Measurements from ENCODE around the gene CTRB1. TPM values are rescaled to one million over a fixed set of nuclear protein-coding genes. Genes with fewer than 3 reads are reported as not detected.

The CTRB1 gene
- total and polyA plus RNA-seq, 2 donors (not counting 3 experiments of a cell fraction or from before 2014, with no cell fraction given) = not detected

DNA sequence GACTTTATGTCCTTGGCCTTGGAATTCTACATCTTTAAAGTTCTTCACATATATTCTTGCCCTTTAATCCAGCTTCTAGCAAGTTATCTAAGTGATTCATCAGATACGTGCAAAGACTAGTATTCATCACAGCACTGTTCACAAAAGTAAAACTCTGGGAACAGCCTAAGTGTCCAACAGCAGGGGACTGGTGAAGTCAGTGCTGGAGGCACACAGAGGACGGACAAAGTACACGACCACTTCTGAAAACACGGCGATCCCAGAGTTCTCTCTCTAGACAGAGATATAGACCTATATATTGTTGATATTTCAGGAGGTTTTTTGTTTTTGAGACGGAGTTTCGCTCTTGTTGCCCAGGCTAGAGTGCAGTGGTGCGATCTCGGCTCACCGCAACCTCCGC, 12.8 kb downstream of the CTRB1 start:
- no peak overlapping the region for H3K4me3 ChIP-seq (replicated peaks in 1 of 3; ENCODE audit: insufficient read depth in 1 of 3, low read depth in 1 of 3, low read length in 3 of 3)
- dilution Hi-C loops (cut with MboI; ENCODE audit: extremely low pct_ligation_motif_present, low sequenced_read_pairs) (no loop called here), intact Hi-C loops (cut with micrococcal nuclease) (no loop called here)
- no peaks in the 10 kb centered on the region for H3K4me1 ChIP-seq (ENCODE audit: control insufficient read depth, extremely low read depth, insufficient read depth, low read length)
- ChIA-PET POLR2A (no interaction called here), CTCF (interaction anchor here (6.5 kb wide), 1 partner anchor 151 kb away, joined by 120 read pairs; no protein-coding TSS in a partner anchor)
- DNase-seq (ENCODE audit: low read depth, low spot score) (no peak), FAIRE-seq (no peak)
- H3K9me1 ChIP-seq (replicated peaks; ENCODE audit: control insufficient read depth, extremely low read depth, insufficient read depth, low read length) = no peaks in the 10 kb centered on the region
- peaks cover 36% of the 10 kb centered on the region for H3K79me2 ChIP-seq (ENCODE audit: control insufficient read depth, insufficient read depth, low read length)
- no peak overlapping the region for H3K9ac ChIP-seq (replicated peaks; ENCODE audit: extremely low read depth, insufficient read depth, low read length)
- H2AFZ ChIP-seq (ENCODE audit: low read depth, low read length) = no peak overlapping the region
- H3K9me3 ChIP-seq (replicated peaks; ENCODE audit: control insufficient read depth, insufficient read depth, low read length) = no peaks in the 10 kb centered on the region
- H3K36me3 ChIP-seq (ENCODE audit: control insufficient read depth in 2 of 2, extremely low read depth in 1 of 2, insufficient read depth in 2 of 2, low read length in 2 of 2) = peaks cover 40 to 63% of the 10 kb centered on the region in 2 experiments
- peaks cover 2% of the 10 kb centered on the region for H4K20me1 ChIP-seq (replicated peaks; ENCODE audit: control insufficient read depth, extremely low read depth, insufficient read depth, low read length)
- H3K27me3 ChIP-seq (ENCODE audit: control insufficient read depth in 2 of 2, insufficient read depth in 2 of 2, low read length in 2 of 2) = no peaks in the 10 kb centered on the region
- TF ChIP-seq MAX (IDR thresholded peaks at IDR 0.05; ENCODE audit: insufficient read depth, insufficient read length) (no peak), POLR2AphosphoS5 (IDR thresholded peaks at IDR 0.05; ENCODE audit: insufficient read depth, low read depth, low read length) (no peak), MYC (IDR thresholded peaks at IDR 0.05; ENCODE audit: low read depth, low read length) (no peak), JUN (IDR thresholded peaks at IDR 0.05; ENCODE audit: borderline replicate concordance, insufficient read depth, insufficient read length, low read depth) (no peak), POLR2A (IDR thresholded peaks at IDR 0.05; ENCODE audit: low read depth, low read length) (no peak), GATA2 (IDR thresholded peaks at IDR 0.05; ENCODE audit: insufficient read depth, insufficient read length, low read depth, low read length) (no peak), FOS (IDR thresholded peaks at IDR 0.05; ENCODE audit: borderline replicate concordance, insufficient read depth, low read length) (no peak), CTCF (IDR thresholded peaks at IDR 0.05; ENCODE audit: extremely low read depth in 1 of 2, insufficient read depth in 1 of 2, low read depth in 1 of 2, low read length in 2 of 2) (no peak), EZH2 (IDR thresholded peaks at IDR 0.05; ENCODE audit: borderline replicate concordance, low read depth, low read length, severe bottlenecking) (no peak)
- no peak overlapping the region for H3K4me2 ChIP-seq (ENCODE audit: insufficient read depth, low read length)
- H3K27ac ChIP-seq (ENCODE audit: insufficient read depth, low read depth, low read length) = no peak overlapping the region
- no TSS peak for BruUV-seq (replicated peaks)

All from endothelial cell of umbilical vein (primary cell).